GM12878 (cell line): ENCODE data around the gene NUDT9. TPM values are rescaled to one million over a fixed set of nuclear protein-coding genes. Genes with fewer than 3 reads are reported as not detected.
A peak's percentile ranks its signal among the peaks of the same experiment; 100 is the strongest.

ENCODE experiments used
- CBX3 ChIP-seq: fragments of 200-600 bp; sonication (generic); IDR thresholded peaks from 2 replicates; pipeline ENCODE4 v1.6.1; 2016; ENCODE audit warnings: low read depth, borderline replicate concordance
- CREB1 ChIP-seq: IDR thresholded peaks from 2 replicates; pipeline ENCODE4 v1.6.1; 2012; ENCODE audit warnings: low read depth, mild to moderate bottlenecking, inconsistent platforms
- E2F8 ChIP-seq: fragments of 450-650 bp; IDR thresholded peaks from 2 replicates; pipeline ENCODE4 v1.6.1; 2018; ENCODE audit warnings: mild to moderate bottlenecking, low read depth, moderate library complexity; ENCODE audit not compliant: partially characterized antibody
- FOXK2 ChIP-seq: fragments of 450-650 bp; IDR thresholded peaks from 2 replicates; pipeline ENCODE4 v1.6.1; 2017; ENCODE audit warnings: mild to moderate bottlenecking, moderate library complexity
- FOXM1 ChIP-seq: IDR thresholded peaks from 2 replicates; pipeline ENCODE4 v1.6.1; 2012; ENCODE audit warnings: low read depth, mild to moderate bottlenecking, inconsistent platforms, low read length, moderate library complexity
- NFYA ChIP-seq: IDR thresholded peaks from 2 replicates; pipeline ENCODE4 v1.6.1; 2011; ENCODE audit warnings: low read depth, mild to moderate bottlenecking, low read length, improper control_type of control experiment, borderline replicate concordance
- PML ChIP-seq: IDR thresholded peaks from 2 replicates; pipeline ENCODE4 v1.6.1; 2012; ENCODE audit warnings: low read length, inconsistent platforms
- RAD21 ChIP-seq: IDR thresholded peaks from 2 replicates; pipeline ENCODE4 v1.6.1; 2011; ENCODE audit warnings: mild to moderate bottlenecking, low read depth, low read length, moderate library complexity; ENCODE audit not compliant: insufficient read depth
- RB1 ChIP-seq: fragments of 450-650 bp; formaldehyde crosslinking; IDR thresholded peaks from 2 replicates; pipeline ENCODE4 v1.6.1; 2017; ENCODE audit warnings: mild to moderate bottlenecking, borderline replicate concordance
- REST ChIP-seq: IDR thresholded peaks from 2 replicates; pipeline ENCODE4 v1.6.1; 2012; ENCODE audit warnings: mild to moderate bottlenecking, low read depth, low read length
- SMARCA5 ChIP-seq: fragments of 450-650 bp; IDR thresholded peaks from 2 replicates; pipeline ENCODE4 v1.6.1; 2017; ENCODE audit warnings: mild to moderate bottlenecking
- SMC3 ChIP-seq: IDR thresholded peaks from 2 replicates; pipeline ENCODE4 v1.6.1; 2011; ENCODE audit warnings: low read length, improper control_type of control experiment, borderline replicate concordance
- TAF1 ChIP-seq: IDR thresholded peaks from 2 replicates; pipeline ENCODE4 v1.6.1; 2011; ENCODE audit warnings: mild to moderate bottlenecking, low read depth, low read length, borderline replicate concordance
- ZNF207 ChIP-seq: fragments of 450-650 bp; IDR thresholded peaks from 2 replicates; pipeline ENCODE4 v1.6.1; 2014; ENCODE audit warnings: antibody characterized with exemption, mild to moderate bottlenecking, borderline replicate concordance
- ZNF217 ChIP-seq: fragments of 450-650 bp; IDR thresholded peaks from 2 replicates; pipeline ENCODE4 v1.6.1; 2017; ENCODE audit warnings: antibody characterized with exemption, mild to moderate bottlenecking
- ZNF24 ChIP-seq: fragments of 450-650 bp; IDR thresholded peaks from 2 replicates; pipeline ENCODE4 v1.6.1; 2017; ENCODE audit warnings: antibody characterized with exemption, mild to moderate bottlenecking
- ZNF384 ChIP-seq: IDR thresholded peaks from 2 replicates; pipeline ENCODE4 v1.6.1; 2012; ENCODE audit warnings: low read depth, mild to moderate bottlenecking, low read length, improper control_type of control experiment, borderline replicate concordance
- ZNF687 ChIP-seq: fragments of 450-650 bp; IDR thresholded peaks from 2 replicates; pipeline ENCODE4 v1.6.1; 2017; ENCODE audit warnings: mild to moderate bottlenecking, moderate library complexity
- polyA plus RNA-seq, 11 experiments: library from polyadenylated mRNA; depleted of rRNA in 4 of 11; unstranded in 6 of 11; stranded (reverse) in 5 of 11; fragments of >200 nt; fragmentation: Nextera tagmentation in 4 of 11; fragmentation: Illumina TruSeq in 1 of 11; extraction: Ambion mirVana in 4 of 11; extraction: Trizol in 1 of 11; gene quantifications; 1 replicate in 1 of 11; 2 replicates in 10 of 11; pipeline versions ENCODE4 v1.2.1 to v1.2.3, GENCODE V29; 2011 to 2016; ENCODE audit warnings: inconsistent platforms in 2 of 11, missing spikeins in 2 of 11, low read depth in 1 of 11
- total RNA-seq, 4 experiments: library from RNA; depleted of rRNA in 3 of 4; stranded (reverse); fragments of >200 nt in 3 of 4; fragmentation: Illumina TruSeq in 1 of 4; extraction: Trizol in 1 of 4; gene quantifications; 2 replicates each; pipeline versions ENCODE4 v1.2.1 to v1.2.3, GENCODE V29; 2013 to 2021
- TF ChIP-seq, protein P1 (sequence below): fragments of 450-650 bp; IDR thresholded peaks from 2 replicates; pipeline ENCODE4 v1.6.1; 2017; ENCODE audit warnings: borderline replicate concordance

Gene NUDT9
- total and polyA plus RNA-seq, 10 of the 15 experiments (the other 5 are each of a cell fraction or from before 2014, with no cell fraction given) = 8.4 to 28.3 (median 14.6) TPM

DNA sequence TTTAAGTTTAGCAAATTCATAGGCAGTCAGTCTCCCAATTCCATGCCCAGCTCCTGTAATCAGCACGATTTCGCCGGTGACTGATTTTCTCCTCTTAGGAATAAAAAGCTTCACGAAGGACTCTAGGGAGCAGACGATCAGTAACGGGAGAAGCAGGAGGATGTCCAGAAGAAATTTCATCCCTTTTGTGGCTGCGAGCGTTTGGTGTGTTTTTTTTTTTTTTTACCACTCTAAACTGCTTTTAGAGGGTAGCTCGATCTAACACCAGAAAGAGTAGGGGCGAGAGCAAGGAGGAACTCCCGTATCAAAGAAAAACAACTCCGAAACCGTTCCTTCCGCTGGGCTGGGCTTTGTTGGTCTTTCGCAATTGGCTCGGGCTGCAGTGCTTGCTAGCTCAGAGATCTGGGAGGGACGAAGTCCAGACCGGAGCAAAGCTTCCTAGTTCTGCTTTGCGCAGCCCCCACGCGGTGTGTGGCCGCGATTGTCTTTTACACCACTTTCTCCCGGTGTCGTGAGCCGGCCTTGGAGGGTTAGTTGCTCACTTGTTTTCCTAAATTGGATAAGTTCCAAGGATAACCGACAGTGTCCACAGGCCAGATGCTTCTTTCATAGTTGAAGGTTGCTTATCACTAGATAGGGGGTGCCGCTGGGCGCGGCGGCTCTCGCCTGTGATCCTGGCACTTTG, 31.3 kb upstream of the NUDT9 start, which contains the start of gene HSD17B11 (continued):
- TF ChIP-seq ZNF687 (peak; percentile 81), REST (no peak), FOXM1 (no peak), CBX3 (no peak), E2F8 (no peak), SMC3 (no peak), FOXK2 (no peak), ZNF384 (peak; percentile 74), ZNF24 (no peak), ZNF217 (no peak), RB1 (peak; percentile 78; the same call in 1 of the 2 replicates), PML (no peak), NFYA (no peak), CREB1 (no peak), TAF1 (no peak), RAD21 (0 out of 2 replicates have a peak, but pooled peaks have one; percentile 5), ZNF207 (no peak), SMARCA5 (peak; percentile 10; the same call in 1 of the 2 replicates)
- TF ChIP-seq, protein P1, sequence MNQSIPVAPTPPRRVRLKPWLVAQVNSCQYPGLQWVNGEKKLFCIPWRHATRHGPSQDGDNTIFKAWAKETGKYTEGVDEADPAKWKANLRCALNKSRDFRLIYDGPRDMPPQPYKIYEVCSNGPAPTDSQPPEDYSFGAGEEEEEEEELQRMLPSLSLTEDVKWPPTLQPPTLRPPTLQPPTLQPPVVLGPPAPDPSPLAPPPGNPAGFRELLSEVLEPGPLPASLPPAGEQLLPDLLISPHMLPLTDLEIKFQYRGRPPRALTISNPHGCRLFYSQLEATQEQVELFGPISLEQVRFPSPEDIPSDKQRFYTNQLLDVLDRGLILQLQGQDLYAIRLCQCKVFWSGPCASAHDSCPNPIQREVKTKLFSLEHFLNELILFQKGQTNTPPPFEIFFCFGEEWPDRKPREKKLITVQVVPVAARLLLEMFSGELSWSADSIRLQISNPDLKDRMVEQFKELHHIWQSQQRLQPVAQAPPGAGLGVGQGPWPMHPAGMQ = no peak
